ENCODE results near the gene TEX11.
"Not testable (repeated sequence)": the region's sequence is repeated elsewhere in the genome, so short reads cannot be mapped to it uniquely, and the experiment has no call there.

Gene TEX11

GRCh38 chrX:70908541-70908940 lies at the start of gene TEX11:
TEX11 (minus strand) TSS chrX:70908711; CDS start chrX:70907789, 922 bp downstream.
- no peak for FAIRE-seq

GRCh38 chrX:70954871-70955270 lies 46.4 kb upstream of the TEX11 start:
- FAIRE-seq: no peak

- FAIRE-seq: no peak
Measured at GRCh38 chrX:70924294-70924911, 15.9 kb upstream of the TEX11 start.

- no peak for FAIRE-seq
Measured at GRCh38 chrX:70922774-70923473, 14.4 kb upstream of the TEX11 start.

- no peak for FAIRE-seq
Measured at GRCh38 chrX:70921709-70922352, 13.3 kb upstream of the TEX11 start.

GRCh38 chrX:70916754-70917153 lies 8.2 kb upstream of the TEX11 start:
- FAIRE-seq: no peak

GRCh38 chrX:70907900-70908299 lies 611 bp downstream of the TEX11 start:
- FAIRE-seq: no peak

- FAIRE-seq: no peak
Measured at GRCh38 chrX:70901465-70901864, 7.0 kb downstream of the TEX11 start.

- FAIRE-seq: not testable (repeated sequence)
Measured at GRCh38 chrX:70890441-70890840, 18.1 kb downstream of the TEX11 start.

- no peak for FAIRE-seq
Measured at GRCh38 chrX:70878902-70879301, 29.6 kb downstream of the TEX11 start.

- no peak for FAIRE-seq
Measured at GRCh38 chrX:70852294-70852693, 56.2 kb downstream of the TEX11 start.

- not testable (repeated sequence) for FAIRE-seq
Measured at GRCh38 chrX:70844081-70844480, 64.4 kb downstream of the TEX11 start.

GRCh38 chrX:70843620-70844019 lies 64.9 kb downstream of the TEX11 start:
- FAIRE-seq: not testable (repeated sequence)

- FAIRE-seq: no peak
Measured at GRCh38 chrX:70834589-70834988, 73.9 kb downstream of the TEX11 start.

GRCh38 chrX:70826715-70827114 lies 81.8 kb downstream of the TEX11 start:
- FAIRE-seq: no peak

GRCh38 chrX:70825366-70825765 lies 83.1 kb downstream of the TEX11 start:
- no peak for FAIRE-seq

GRCh38 chrX:70808942-70809940 lies 99.3 kb downstream of the TEX11 start:
- FAIRE-seq: no peak

- FAIRE-seq: no peak
Measured at GRCh38 chrX:70806081-70806480, 102.4 kb downstream of the TEX11 start.

- not testable (repeated sequence) for FAIRE-seq
Measured at GRCh38 chrX:70796742-70797141, 111.8 kb downstream of the TEX11 start.

GRCh38 chrX:70774223-70774622 lies 134.3 kb downstream of the TEX11 start:
- no peak for FAIRE-seq

GRCh38 chrX:70769659-70770227 lies 138.8 kb downstream of the TEX11 start:
- FAIRE-seq: peak; percentile 85

- FAIRE-seq: no peak
Measured at GRCh38 chrX:70762285-70762684, 146.2 kb downstream of the TEX11 start.

Measured in G401.6 (cell line).